Neural cell (in vitro differentiated cells): ENCODE results near the gene OSBPL8. TPM values are rescaled to one million over a fixed set of nuclear protein-coding genes. Genes with fewer than 3 reads are reported as not detected.
"Not testable (repeated sequence)": the region's sequence is repeated elsewhere in the genome, so short reads cannot be mapped to it uniquely, and the experiment has no call there.

Source experiments
- H2AFZ ChIP-seq: fragments of 200-600, 300-800 bp; sonication (generic), shearing (Covaris generic); 2 replicates; pipeline ENCODE4 v1.6.0; 2014; ENCODE audit warnings: low read depth, mild to moderate bottlenecking, antibody characterized with exemption, low read length, moderate library complexity
- H3F3A ChIP-seq: fragments of 200-600 bp; shearing (Covaris generic); 2 replicates; pipeline ENCODE4 v1.6.1; 2016; ENCODE audit warnings: mild to moderate bottlenecking, moderate library complexity, mixed read lengths, antibody characterized with exemption, low read length; ENCODE audit not compliant: insufficient read depth, poor library complexity, severe bottlenecking
- H3K27ac ChIP-seq: fragments of 200-600, 300-800 bp; sonication (generic), shearing (Covaris generic); 2 replicates; pipeline ENCODE4 v1.5.1; 2014; ENCODE audit warnings: mild to moderate bottlenecking, low read length, moderate library complexity
- H3K27me3 ChIP-seq: fragments of 300-800, 200-600 bp; sonication (generic), shearing (Covaris generic); 2 replicates; pipeline ENCODE4 v1.6.0; 2014; ENCODE audit warnings: mild to moderate bottlenecking, low read depth, low read length, moderate library complexity; ENCODE audit not compliant: insufficient read depth
- H3K36me3 ChIP-seq: fragments of 300-800, 200-600 bp; sonication (generic), shearing (Covaris generic); 2 replicates; pipeline ENCODE4 v1.5.1; 2014; ENCODE audit warnings: mild to moderate bottlenecking, antibody characterized with exemption, low read length, moderate library complexity; ENCODE audit not compliant: insufficient read depth
- H3K4me2 ChIP-seq: fragments of 300-800, 200-600 bp; sonication (generic), shearing (Covaris generic); 2 replicates; pipeline ENCODE4 v1.6.0; 2014; ENCODE audit warnings: mild to moderate bottlenecking, low read length
- H3K4me3 ChIP-seq: fragments of 300-800, 200-600 bp; sonication (generic), shearing (Covaris generic); 2 replicates; pipeline ENCODE4 v1.5.1; 2014; ENCODE audit warnings: mild to moderate bottlenecking, low read length, moderate library complexity
- H3K79me2 ChIP-seq: fragments of 200-600 bp; shearing (Covaris generic); replicated peaks from 2 replicates; pipeline ENCODE4 v1.6.0; 2014; ENCODE audit warnings: mild to moderate bottlenecking, low read length, moderate library complexity; ENCODE audit not compliant: insufficient read depth
- H3K9ac ChIP-seq: fragments of 300-800, 200-600 bp; sonication (generic), shearing (Covaris generic); 2 replicates; pipeline ENCODE4 v1.6.1; 2016; ENCODE audit warnings: mild to moderate bottlenecking, low read length, mixed read lengths
- H3K9me2 ChIP-seq: fragments of 200-600 bp; shearing (Covaris generic); 2 replicates; pipeline ENCODE4 v1.6.1; 2016; ENCODE audit warnings: mild to moderate bottlenecking, low read length, mixed read lengths; ENCODE audit not compliant: insufficient read depth
- H3K9me3 ChIP-seq: fragments of 200-600, 300-800 bp; sonication (generic), shearing (Covaris generic); 2 replicates; pipeline ENCODE4 v1.6.1; 2016; ENCODE audit warnings: mild to moderate bottlenecking, mixed run types, low read length, moderate library complexity, mixed read lengths
- H4K20me1 ChIP-seq: fragments of 200-600 bp; shearing (Covaris generic); 2 replicates; pipeline ENCODE4 v1.6.1; 2016; ENCODE audit warnings: mild to moderate bottlenecking, mixed run types; ENCODE audit not compliant: insufficient read depth
- EP300 ChIP-seq: fragments of 450-650 bp; conservative IDR thresholded peaks from 2 replicates; pipeline ENCODE4 v1.6.1; 2014; ENCODE audit warnings: antibody characterized with exemption, mild to moderate bottlenecking, moderate library complexity; ENCODE audit not compliant: poor library complexity, severe bottlenecking
- EZH2 ChIP-seq: fragments of 200-600, 300-800 bp; shearing (Covaris generic), sonication (generic); IDR thresholded peaks from 2 replicates; pipeline ENCODE4 v1.6.1; 2014; ENCODE audit warnings: antibody characterized with exemption, low read length, borderline replicate concordance, mild to moderate bottlenecking; ENCODE audit not compliant: insufficient read depth, poor library complexity, severe bottlenecking
- MXI1 ChIP-seq: fragments of 450-650 bp; conservative IDR thresholded peaks from 2 replicates; pipeline ENCODE4 v1.6.1; 2014; ENCODE audit warnings: antibody characterized with exemption, mild to moderate bottlenecking; ENCODE audit not compliant: poor library complexity, severe bottlenecking
- POLR2AphosphoS5 ChIP-seq: IDR thresholded peaks from 2 replicates; pipeline ENCODE4 v1.6.1; 2012
- RAD21 ChIP-seq: fragments of 450-650 bp; conservative IDR thresholded peaks from 2 replicates; pipeline ENCODE4 v1.6.1; 2014; ENCODE audit warnings: antibody characterized with exemption, mild to moderate bottlenecking, moderate library complexity
- REST ChIP-seq: IDR thresholded peaks from 2 replicates; pipeline ENCODE4 v1.6.1; 2012; ENCODE audit warnings: borderline replicate concordance
- SMC3 ChIP-seq: fragments of 450-650 bp; conservative IDR thresholded peaks from 2 replicates; pipeline ENCODE4 v1.6.1; 2014; ENCODE audit warnings: antibody characterized with exemption, mild to moderate bottlenecking, moderate library complexity; ENCODE audit not compliant: poor library complexity
- TAF1 ChIP-seq: IDR thresholded peaks from 2 replicates; pipeline ENCODE4 v1.6.1; 2012; ENCODE audit warnings: low read depth
- polyA plus RNA-seq: library from polyadenylated mRNA; depleted of rRNA; stranded (reverse); fragments of >200 nt; gene quantifications from 2 replicates; pipeline ENCODE4 v1.2.3, GENCODE V29; 2014
- TF ChIP-seq, protein P1 (sequence below): fragments of 450-650 bp; IDR thresholded peaks from 2 replicates; pipeline ENCODE4 v1.5.1; 2014; ENCODE audit warnings: antibody characterized with exemption, mild to moderate bottlenecking, moderate library complexity; ENCODE audit not compliant: poor library complexity, severe bottlenecking

OSBPL8 gene
- polyA plus RNA-seq, 1 donor from 2014 or later = 126 TPM

GRCh38 chr12:76366163-76366562 lies 193.4 kb downstream of the OSBPL8 start:
- Histone ChIP-seq H3F3A (no peaks in the 10 kb centered on the region), H2AFZ (no peak overlapping the region), H4K20me1 (no peaks in the 10 kb centered on the region), H3K27ac (no peak overlapping the region), H3K27me3 (no peaks in the 10 kb centered on the region), H3K9me2 (no peaks in the 10 kb centered on the region), H3K9me3 (no peaks in the 10 kb centered on the region), H3K36me3 (peaks cover 26% of the 10 kb centered on the region), H3K79me2 (no peaks in the 10 kb centered on the region), H3K4me2 (no peak overlapping the region), H3K9ac (no peak overlapping the region), H3K4me3 (no peak overlapping the region)
- TF ChIP-seq MXI1 (no peak), EZH2 (no peak), REST (no peak), SMC3 (no peak), TAF1 (no peak), RAD21 (no peak), EP300 (no peak), POLR2AphosphoS5 (no peak)
- TF ChIP-seq, protein P1, sequence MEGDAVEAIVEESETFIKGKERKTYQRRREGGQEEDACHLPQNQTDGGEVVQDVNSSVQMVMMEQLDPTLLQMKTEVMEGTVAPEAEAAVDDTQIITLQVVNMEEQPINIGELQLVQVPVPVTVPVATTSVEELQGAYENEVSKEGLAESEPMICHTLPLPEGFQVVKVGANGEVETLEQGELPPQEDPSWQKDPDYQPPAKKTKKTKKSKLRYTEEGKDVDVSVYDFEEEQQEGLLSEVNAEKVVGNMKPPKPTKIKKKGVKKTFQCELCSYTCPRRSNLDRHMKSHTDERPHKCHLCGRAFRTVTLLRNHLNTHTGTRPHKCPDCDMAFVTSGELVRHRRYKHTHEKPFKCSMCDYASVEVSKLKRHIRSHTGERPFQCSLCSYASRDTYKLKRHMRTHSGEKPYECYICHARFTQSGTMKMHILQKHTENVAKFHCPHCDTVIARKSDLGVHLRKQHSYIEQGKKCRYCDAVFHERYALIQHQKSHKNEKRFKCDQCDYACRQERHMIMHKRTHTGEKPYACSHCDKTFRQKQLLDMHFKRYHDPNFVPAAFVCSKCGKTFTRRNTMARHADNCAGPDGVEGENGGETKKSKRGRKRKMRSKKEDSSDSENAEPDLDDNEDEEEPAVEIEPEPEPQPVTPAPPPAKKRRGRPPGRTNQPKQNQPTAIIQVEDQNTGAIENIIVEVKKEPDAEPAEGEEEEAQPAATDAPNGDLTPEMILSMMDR = no peak

GRCh38 chr12:76364131-76364530 lies 195.4 kb downstream of the OSBPL8 start:
- not testable (repeated sequence) for H2AFZ ChIP-seq, H3K79me2 ChIP-seq, H3K27me3 ChIP-seq

GRCh38 chr12:76360316-76360715 lies 199.3 kb downstream of the OSBPL8 start:
- H3K27me3 ChIP-seq = no peaks in the 10 kb centered on the region
- no peak overlapping the region for H3K4me3 ChIP-seq
- H3F3A ChIP-seq = no peaks in the 10 kb centered on the region
- no peaks in the 10 kb centered on the region for H3K79me2 ChIP-seq
- H3K9me2 ChIP-seq = no peaks in the 10 kb centered on the region
- no peaks in the 10 kb centered on the region for H3K9me3 ChIP-seq
- no peak overlapping the region for H3K27ac ChIP-seq
- no peak overlapping the region for H3K4me2 ChIP-seq
- TF ChIP-seq EP300 (no peak), RAD21 (no peak), MXI1 (no peak), POLR2AphosphoS5 (no peak), EZH2 (no peak), TAF1 (no peak), REST (no peak), SMC3 (no peak)
- TF ChIP-seq, protein P1 = no peak
- H2AFZ ChIP-seq = no peak overlapping the region
- H4K20me1 ChIP-seq = no peaks in the 10 kb centered on the region
- H3K9ac ChIP-seq = no peak overlapping the region
- no peaks in the 10 kb centered on the region for H3K36me3 ChIP-seq

More at GRCh38 chr12:76364131-76364530, 195.4 kb downstream of the OSBPL8 start:
- not testable (repeated sequence) for H3F3A ChIP-seq, H4K20me1 ChIP-seq, H3K4me2 ChIP-seq, H3K9me2 ChIP-seq, H3K9ac ChIP-seq, H3K27ac ChIP-seq, H3K9me3 ChIP-seq, H3K4me3 ChIP-seq
- H3K36me3 ChIP-seq = peaks cover 26% of the 10 kb centered on the region
